HuH-7 (cell line): ENCODE measurements around the gene BMPER.
"Not testable (repeated sequence)": the region's sequence is repeated elsewhere in the genome, so short reads cannot be mapped to it uniquely, and the experiment has no call there.

ENCODE experiments used
- DNase-seq: peaks from one replicate; pipeline ENCODE4 v3.0.0; 2011; ENCODE audit warnings: low spot score

BMPER gene

GRCh38 chr7:34138483-34138882, 233.1 kb downstream of the BMPER start:
- no peak for DNase-seq

- no peak for DNase-seq
Observed at GRCh38 chr7:34139086-34139485, 233.7 kb downstream of the BMPER start.

- no peak for DNase-seq
Observed at GRCh38 chr7:34140066-34140465, 234.7 kb downstream of the BMPER start.

DNA sequence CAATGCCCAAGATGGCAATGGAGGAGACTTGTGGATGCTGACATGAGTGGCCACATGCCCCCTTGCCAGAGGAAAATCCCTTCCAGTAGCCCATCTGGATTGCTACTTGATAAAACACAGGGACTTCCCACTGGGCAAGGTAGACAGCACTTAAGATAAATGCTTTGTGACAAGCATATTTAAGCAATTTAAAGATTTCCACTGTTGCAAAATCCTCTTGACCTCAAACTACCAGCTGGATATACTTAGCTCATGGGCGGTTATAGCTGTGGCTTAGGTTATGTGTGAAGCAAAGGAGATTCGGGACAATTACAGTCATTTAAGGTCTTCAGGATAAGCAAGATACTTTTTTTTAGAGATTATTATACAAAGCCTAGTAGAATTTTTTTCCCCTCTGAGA, 238.1 kb downstream of the BMPER start:
- no peak for DNase-seq

DNA sequence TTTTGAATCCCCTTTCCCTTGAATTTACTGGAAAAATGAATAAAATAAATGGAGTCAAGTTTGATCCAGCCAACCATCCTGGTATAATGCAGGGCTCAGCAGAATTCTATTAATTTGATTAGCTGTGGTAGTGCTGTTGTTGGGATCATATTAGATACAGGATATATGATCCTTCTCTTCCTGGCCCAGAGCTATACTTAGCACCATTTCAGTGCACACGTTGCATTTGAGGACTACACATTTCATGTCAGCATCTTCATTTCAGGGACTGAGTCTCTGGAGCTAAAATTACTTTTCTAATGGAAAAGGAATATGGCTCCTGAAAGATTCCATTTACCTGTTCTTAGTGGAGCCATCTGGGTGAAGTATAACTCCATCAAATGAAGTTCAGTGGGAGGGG, 240.3 kb downstream of the BMPER start:
- no peak for DNase-seq

DNA sequence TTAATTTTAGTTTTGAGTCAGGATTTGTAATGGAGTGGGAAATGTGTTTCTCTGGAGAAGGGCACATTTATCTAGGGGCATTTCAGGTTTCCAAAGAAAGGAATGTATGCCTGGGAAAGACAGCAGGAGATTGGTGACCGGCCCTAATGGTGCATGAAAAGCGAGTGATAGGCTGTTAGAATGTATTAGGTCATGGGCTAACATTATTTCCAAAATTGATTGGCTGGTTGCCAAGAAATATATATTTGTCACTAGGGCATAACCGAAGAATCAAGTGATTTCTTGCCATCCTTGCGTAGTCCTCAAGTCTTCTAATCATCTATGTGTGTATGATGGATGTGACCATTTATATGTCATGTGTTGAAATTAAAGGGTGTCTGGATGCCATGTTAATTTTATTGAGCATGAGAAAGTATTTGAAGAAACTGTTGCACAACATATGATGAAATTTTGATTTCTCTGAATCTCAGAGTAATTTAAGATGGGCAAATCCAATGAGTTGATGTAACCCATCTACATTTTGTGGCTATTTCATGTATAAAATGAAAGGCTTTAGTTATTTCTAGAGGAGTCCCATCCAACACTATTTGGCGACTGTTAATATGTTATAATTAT, 248.4 kb downstream of the BMPER start:
- DNase-seq, result no peak

GRCh38 chr7:34155220-34155908, 250.0 kb downstream of the BMPER start:
- no peak for DNase-seq

- no peak for DNase-seq
Observed at GRCh38 chr7:34156336-34156735, 251.0 kb downstream of the BMPER start.

GRCh38 chr7:34157137-34157536, 251.8 kb downstream of the BMPER start:
- DNase-seq, result no peak

DNA sequence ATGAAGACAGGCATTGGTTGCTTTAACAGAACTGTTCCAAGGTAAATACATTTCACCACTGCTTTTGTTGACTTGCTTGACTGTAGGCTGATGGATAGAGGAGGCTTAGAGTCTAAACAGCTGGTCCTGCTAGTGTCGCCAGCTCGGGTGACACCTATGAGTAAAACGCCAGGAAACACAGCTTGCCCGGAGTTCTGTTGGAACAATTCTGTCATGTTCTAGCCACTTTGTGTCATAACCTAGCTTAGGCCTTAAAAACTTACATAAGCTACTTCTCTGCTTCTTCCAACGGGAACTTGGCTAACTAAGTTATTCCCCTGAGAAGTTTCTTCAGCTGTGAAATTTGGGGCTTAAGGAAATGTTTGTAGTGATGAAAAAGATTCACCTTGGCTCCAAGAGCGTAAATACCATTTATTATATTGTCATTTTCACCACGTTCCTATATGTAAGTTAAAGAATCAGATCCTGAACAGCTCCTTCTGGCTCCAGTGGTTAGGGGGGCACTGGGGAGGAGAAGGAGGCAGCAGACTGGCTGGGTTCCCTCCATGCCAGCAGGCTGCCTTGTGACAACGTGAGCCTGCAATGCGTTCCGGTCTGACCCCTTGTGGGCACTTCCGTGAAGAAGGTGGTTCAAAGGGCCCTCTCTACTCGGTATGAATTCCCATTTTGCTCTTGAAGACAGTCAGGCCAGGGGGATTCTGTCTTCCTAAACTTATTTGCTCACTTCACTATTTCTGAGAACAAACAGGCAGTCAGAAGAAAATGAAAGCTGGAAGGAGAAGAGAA, 253.2 kb downstream of the BMPER start:
- peak; percentile 28 for DNase-seq

GRCh38 chr7:34160261-34160752, 255.0 kb downstream of the BMPER start:
- DNase-seq, result no peak

- no peak for DNase-seq
Observed at GRCh38 chr7:34162027-34162565, 256.8 kb downstream of the BMPER start.

- no peak for DNase-seq
Observed at GRCh38 chr7:34162677-34163076, 257.3 kb downstream of the BMPER start.

DNA sequence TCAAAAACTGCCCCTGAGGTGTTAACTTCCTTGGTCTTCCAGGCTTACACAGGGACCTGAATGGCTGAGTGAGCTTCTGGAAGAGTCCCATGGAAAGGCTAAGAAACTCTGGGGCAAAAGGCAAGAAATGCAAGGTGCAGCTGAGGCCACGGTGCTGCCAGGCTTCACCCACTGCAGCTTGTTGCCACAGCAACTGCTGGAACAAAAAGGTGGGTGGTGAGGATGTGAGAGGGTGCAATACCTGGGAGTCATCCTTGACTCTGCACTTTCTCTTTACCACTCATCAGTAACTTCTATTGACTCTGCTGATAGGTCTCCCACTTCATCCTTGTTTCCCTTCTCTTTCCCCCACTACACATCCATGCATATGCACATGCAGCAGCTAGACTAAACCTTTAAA, 258.6 kb downstream of the BMPER start:
- DNase-seq, result no peak

DNA sequence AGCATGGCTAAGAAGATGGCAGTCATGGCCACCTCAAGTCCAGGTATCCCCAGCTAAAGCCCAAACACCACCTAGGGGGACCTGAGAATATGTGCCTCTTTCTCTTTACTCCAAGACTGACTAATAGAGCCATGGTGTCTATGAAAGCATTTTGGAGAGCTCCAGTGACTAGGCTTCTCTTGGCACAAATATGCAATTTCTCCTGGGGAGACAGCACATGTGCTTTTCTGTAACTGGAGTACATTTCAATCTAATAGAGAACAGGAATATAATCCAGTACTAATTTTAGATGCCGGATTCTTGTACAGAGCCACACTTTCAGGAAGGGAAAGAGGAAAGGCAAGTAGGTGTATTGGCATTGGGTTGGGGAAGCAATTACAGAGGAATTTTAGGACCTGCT, 260.1 kb downstream of the BMPER start:
- DNase-seq, result no peak

DNA sequence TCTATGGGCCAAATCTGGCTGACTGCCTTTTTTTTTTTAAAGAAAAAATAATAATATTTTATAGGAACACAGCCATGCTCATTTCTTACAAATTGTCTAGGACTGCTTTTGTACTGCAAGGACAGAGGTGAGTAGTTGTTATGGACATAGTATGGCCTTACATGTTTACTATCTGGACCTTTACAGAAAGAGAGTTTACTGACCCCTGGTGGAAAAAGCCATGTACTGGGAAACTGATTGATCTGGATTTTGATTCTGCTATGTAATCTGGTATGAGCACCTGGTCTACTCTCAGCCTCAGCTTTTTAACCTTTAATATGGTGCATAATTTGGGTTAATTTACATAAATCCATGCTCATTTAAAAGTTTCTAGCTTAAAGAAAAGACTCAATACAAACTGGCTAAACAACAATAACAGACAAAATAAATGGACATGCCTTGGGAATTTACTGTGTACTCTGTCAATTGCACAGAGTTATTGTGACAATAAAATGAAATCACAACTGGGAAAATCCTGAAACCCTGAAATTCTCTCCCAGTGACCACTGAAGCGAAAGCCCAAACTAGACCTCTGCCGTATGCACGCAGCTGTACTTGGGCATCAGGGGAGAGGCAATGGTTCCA, 260.7 kb downstream of the BMPER start:
- DNase-seq, result peak; percentile 31

- DNase-seq, result no peak
Observed at GRCh38 chr7:34168013-34168412, 262.7 kb downstream of the BMPER start.

- not testable (repeated sequence) for DNase-seq
Observed at GRCh38 chr7:34174688-34175616, 269.6 kb downstream of the BMPER start.

DNA sequence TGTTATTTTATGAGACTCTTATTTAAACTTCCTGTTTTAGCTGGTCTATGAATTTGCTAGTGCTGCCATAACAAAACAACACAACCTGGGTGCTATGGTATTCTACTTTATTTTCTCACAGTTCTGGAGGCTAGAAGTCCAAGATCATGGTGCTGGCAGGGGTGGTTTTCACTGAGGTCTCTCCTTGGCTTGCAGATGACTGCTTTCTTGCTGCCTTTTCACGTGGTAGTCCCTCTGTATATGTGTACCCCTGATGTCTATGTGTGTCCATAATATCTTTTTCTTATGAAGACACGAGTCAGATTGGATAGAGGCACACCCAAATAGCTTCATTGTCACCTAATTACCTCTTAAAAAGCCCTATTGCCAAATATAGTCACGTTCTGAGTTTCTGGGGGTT, 270.5 kb downstream of the BMPER start:
- DNase-seq, result no peak

GRCh38 chr7:34177476-34177875, 272.1 kb downstream of the BMPER start:
- DNase-seq, result no peak

DNA sequence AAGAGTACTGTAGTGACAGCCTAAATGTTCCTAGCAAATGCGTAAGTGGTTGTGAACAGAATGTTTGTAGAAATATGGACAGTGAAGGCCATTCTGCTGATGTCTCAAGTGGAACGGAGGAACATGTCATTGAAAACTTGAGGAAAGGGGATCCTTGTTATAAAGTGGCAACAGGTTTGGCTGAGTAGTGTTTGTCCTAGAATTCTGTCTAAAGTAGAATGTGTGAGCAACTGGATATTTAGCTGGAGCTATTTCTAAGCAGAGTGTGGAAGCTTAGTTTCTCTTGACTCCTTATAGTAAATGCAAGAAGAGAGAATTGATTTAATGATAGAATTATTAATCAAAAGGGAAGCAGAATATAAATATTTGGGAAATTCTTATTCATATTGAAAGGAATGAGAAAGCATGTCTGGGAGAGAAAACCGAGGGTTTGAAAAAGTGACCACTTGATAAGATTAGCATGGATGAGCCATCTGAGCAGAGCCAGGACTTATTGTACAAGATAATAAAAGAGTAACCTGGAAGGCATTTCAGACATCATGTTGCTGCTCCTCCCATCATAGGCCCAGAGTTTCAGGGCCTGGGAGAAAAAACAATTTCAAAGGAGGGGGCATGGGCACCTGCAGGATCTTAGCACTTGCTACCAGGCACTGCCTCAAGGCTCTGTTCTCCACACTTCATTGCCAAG, 276.1 kb downstream of the BMPER start:
- no peak for DNase-seq
